ENCODE measurements around the gene LRP1. TPM values are rescaled to one million over a fixed set of nuclear protein-coding genes. Genes with fewer than 3 reads are reported as not detected.

The LRP1 gene
- total RNA-seq, 4 donors from 2014 or later = 128 to 312 (median 207) TPM

DNA sequence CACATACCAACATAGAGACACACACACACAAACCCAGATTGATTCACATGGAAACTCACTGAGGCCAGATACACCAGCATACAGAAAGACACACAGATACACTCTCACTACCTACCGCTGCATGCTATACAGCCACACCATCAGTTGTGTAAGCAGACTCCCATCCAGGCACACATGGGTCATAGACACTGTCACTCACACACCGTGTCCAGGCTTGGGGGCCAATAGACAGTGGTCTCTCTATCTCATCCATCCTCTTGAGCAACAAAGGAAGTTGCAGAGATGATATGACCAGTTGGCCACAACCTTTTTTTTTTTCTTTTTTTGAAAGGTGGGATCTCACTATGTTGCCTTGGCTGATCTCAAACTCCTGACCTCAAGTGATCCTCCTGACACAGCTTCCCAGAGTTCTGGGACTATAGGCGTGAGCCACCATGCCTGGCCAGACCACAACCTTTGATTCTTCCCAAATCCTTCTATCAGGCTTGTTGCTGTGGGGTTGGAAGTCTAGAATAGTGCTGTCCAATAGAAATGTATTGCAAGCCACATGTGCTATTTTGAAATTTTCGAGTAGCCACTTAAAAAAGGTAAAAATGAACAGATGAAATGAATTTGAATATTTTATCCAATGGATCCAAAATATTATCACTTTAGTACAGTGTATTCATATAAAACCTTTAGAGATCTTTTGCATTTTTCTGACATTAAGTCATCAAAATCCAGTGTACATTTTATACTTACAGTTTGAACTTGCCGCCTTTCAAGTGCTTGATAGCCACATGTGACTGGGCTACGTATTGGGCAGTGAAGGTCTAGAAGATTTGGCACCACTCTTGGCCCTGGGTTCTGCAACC lies 11.7 kb downstream of the LRP1 start:
- TF ChIP-seq, protein P1, sequence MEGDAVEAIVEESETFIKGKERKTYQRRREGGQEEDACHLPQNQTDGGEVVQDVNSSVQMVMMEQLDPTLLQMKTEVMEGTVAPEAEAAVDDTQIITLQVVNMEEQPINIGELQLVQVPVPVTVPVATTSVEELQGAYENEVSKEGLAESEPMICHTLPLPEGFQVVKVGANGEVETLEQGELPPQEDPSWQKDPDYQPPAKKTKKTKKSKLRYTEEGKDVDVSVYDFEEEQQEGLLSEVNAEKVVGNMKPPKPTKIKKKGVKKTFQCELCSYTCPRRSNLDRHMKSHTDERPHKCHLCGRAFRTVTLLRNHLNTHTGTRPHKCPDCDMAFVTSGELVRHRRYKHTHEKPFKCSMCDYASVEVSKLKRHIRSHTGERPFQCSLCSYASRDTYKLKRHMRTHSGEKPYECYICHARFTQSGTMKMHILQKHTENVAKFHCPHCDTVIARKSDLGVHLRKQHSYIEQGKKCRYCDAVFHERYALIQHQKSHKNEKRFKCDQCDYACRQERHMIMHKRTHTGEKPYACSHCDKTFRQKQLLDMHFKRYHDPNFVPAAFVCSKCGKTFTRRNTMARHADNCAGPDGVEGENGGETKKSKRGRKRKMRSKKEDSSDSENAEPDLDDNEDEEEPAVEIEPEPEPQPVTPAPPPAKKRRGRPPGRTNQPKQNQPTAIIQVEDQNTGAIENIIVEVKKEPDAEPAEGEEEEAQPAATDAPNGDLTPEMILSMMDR (IDR thresholded peaks at IDR 0.05) = no peak
- TF ChIP-seq POLR2A (IDR thresholded peaks at IDR 0.05) = no peak
- no peak overlapping the region for H3K4me3 ChIP-seq
- H3K9me3 ChIP-seq = no peaks in the 10 kb centered on the region
- H3K27me3 ChIP-seq = no peaks in the 10 kb centered on the region
- peaks cover 0 to 59% (median 0%) of the 10 kb centered on the region in 3 donors for H3K36me3 ChIP-seq
- no peak for DNase-seq
- peaks cover 0 to 53% (median 11%) of the 10 kb centered on the region in 4 donors for H3K4me1 ChIP-seq
- H3K27ac ChIP-seq = peak overlapping the region in 1 of 4 donors; percentile 85

DNA sequence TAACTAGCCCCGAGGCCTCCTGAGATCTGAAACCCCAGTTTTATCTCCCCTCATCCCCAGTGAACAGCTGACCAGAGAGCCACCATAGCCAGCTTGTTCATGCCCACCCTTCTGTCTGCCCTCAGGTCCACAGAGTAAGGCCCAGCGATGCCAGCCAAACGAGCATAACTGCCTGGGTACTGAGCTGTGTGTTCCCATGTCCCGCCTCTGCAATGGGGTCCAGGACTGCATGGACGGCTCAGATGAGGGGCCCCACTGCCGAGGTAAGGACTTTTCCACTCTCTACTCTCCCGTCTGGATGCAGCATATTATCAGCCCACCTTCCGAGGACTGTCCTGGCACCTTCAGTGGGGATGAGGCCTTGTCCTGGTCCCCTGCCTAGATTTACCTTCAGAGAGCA lies 13.0 kb downstream of the LRP1 start:
- Histone ChIP-seq H3K4me1 (peaks cover 0 to 53% (median 11%) of the 10 kb centered on the region in 4 donors), H3K9me3 (no peaks in the 10 kb centered on the region)
- no peak for DNase-seq

DNA sequence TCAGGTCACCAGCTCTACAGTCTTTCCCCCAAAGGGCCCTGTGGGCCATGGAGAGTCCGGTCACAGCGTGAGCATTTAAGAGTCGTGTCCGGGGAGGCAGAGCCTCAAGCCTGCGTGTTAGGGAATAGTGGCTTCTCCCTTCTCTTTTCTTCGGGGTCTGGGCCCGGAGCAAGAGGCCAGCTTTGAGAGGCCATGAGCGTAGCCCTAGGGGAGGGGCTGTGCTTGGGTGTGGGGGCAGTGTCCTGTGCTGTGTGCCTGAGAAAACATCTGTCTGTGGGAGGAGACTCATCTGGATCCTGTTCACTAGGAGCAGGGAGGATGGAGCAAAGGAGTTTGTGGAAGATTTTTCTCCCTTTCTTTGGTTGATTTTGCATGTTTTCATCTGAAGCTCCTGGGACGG lies 13.8 kb downstream of the LRP1 start:
- H3K4me1 ChIP-seq = peaks cover 0 to 53% (median 11%) of the 10 kb centered on the region in 4 donors

More for the DNA sequence above, 13.0 kb downstream of the LRP1 start:
- TF ChIP-seq, protein P1 (IDR thresholded peaks at IDR 0.05) = no peak
- no peak for TF ChIP-seq POLR2A (IDR thresholded peaks at IDR 0.05)
- peaks cover 0 to 72% (median 0%) of the 10 kb centered on the region in 3 donors for H3K36me3 ChIP-seq
- no peak overlapping the region for H3K4me3 ChIP-seq
- no peaks in the 10 kb centered on the region for H3K27me3 ChIP-seq
- H3K27ac ChIP-seq = no peak overlapping the region

DNA sequence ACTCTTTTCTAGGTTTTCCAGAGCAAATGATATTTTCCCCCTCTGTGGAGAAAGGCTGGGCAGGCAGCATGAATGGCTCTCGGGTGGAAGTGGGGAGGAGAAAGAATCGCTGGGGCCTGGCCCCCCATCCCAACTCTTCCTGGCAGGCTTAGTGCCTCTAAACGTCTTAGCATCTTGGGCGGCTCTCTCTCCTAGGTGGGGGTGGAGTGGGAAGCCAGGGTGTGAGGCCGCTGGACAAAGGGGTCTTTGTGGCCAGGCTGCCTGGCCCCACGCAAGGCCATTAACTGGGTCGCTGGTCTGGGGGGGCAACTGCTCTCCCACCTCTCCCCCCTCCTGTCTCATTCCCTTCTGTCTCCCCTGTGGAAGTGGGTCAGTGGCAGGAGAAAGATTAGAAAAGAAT lies 14.4 kb downstream of the LRP1 start:
- DNase-seq = no peak
- peaks cover 0 to 53% (median 16%) of the 10 kb centered on the region in 4 donors for H3K4me1 ChIP-seq
- peak overlapping the region in 1 of 4 donors; percentile 9 for H3K27ac ChIP-seq
- H3K27me3 ChIP-seq = no peaks in the 10 kb centered on the region
- TF ChIP-seq, protein P1 (IDR thresholded peaks at IDR 0.05) = no peak
- no peak for TF ChIP-seq POLR2A (IDR thresholded peaks at IDR 0.05)
- peaks cover 0 to 76% (median 0%) of the 10 kb centered on the region in 3 donors for H3K36me3 ChIP-seq
- H3K9me3 ChIP-seq = no peaks in the 10 kb centered on the region
- no peak overlapping the region for H3K4me3 ChIP-seq

More for the DNA sequence above, 13.8 kb downstream of the LRP1 start:
- H3K4me3 ChIP-seq = no peak overlapping the region
- TF ChIP-seq POLR2A (IDR thresholded peaks at IDR 0.05) = no peak
- TF ChIP-seq, protein P1 (IDR thresholded peaks at IDR 0.05) = no peak
- H3K27me3 ChIP-seq = no peaks in the 10 kb centered on the region
- no peak for DNase-seq
- peak overlapping the region in 1 of 4 donors; percentile 24 for H3K27ac ChIP-seq
- H3K36me3 ChIP-seq = peaks cover 0 to 76% (median 0%) of the 10 kb centered on the region in 3 donors
- H3K9me3 ChIP-seq = no peaks in the 10 kb centered on the region

DNA sequence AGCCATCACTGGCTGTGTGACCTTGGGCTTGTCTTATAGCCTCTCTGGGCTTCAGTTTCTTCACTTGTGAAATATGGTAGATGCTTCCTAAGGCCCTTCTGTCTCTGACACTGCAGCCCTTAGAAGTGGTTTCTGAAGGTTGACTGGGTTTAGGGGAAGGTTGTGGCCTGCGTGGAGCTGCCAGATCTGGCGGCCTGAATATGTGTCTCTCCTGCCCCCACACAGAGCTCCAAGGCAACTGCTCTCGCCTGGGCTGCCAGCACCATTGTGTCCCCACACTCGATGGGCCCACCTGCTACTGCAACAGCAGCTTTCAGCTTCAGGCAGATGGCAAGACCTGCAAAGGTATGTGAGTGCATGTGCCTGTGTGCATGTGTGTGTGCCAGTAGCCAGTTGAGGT lies 15.2 kb downstream of the LRP1 start:
- no peak overlapping the region for H3K4me3 ChIP-seq
- H3K9me3 ChIP-seq = no peaks in the 10 kb centered on the region
- TF ChIP-seq, protein P1 (IDR thresholded peaks at IDR 0.05) = no peak
- no peak for TF ChIP-seq POLR2A (IDR thresholded peaks at IDR 0.05)
- H3K27ac ChIP-seq = no peak overlapping the region
- H3K27me3 ChIP-seq = no peaks in the 10 kb centered on the region
- peaks cover 0 to 76% (median 0%) of the 10 kb centered on the region in 3 donors for H3K36me3 ChIP-seq
- DNase-seq = no peak
- H3K4me1 ChIP-seq = peaks cover 0 to 53% (median 13%) of the 10 kb centered on the region in 4 donors

Measured in Peyer's patch (tissue), 4 donors.